OCI-LY3 (cell line): ENCODE measurements around the gene TEDC1.

ENCODE experiments used
- EZH2phosphoT487 ChIP-seq: fragments of 200-600 bp; shearing (Covaris generic); IDR thresholded peaks from 2 replicates; pipeline ENCODE4 v1.6.1; 2018; ENCODE audit warnings: antibody characterized with exemption, mixed run types, low read depth
- TF ChIP-seq, protein P1 (sequence below): fragments of 200-600, 300-600 bp; sonication (generic); IDR thresholded peaks from 2 replicates; pipeline ENCODE4 v1.5.1; 2014; ENCODE audit warnings: antibody characterized with exemption, low read length, low read depth

DNA sequence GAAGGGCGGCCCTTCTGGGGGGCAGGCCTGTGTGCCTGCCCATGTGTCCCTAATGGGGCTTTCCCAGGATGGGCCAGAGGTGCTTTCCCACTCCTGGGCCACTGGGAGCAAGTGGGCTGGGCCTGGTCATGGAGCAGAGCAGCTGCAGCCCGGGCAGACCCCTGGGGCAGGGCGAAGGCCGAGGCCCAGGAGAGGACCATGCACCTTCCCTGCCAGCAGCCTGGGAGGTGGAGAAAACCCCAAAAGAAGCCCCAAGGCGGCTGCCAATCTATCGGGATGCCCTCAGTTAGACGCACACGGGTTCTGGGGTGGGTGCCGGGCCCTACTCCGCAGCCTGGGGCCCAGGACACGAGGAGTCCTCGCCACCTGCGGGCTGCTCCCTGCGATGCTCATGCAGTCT, 32.5 kb upstream of the TEDC1 start:
- TF ChIP-seq, protein P1, sequence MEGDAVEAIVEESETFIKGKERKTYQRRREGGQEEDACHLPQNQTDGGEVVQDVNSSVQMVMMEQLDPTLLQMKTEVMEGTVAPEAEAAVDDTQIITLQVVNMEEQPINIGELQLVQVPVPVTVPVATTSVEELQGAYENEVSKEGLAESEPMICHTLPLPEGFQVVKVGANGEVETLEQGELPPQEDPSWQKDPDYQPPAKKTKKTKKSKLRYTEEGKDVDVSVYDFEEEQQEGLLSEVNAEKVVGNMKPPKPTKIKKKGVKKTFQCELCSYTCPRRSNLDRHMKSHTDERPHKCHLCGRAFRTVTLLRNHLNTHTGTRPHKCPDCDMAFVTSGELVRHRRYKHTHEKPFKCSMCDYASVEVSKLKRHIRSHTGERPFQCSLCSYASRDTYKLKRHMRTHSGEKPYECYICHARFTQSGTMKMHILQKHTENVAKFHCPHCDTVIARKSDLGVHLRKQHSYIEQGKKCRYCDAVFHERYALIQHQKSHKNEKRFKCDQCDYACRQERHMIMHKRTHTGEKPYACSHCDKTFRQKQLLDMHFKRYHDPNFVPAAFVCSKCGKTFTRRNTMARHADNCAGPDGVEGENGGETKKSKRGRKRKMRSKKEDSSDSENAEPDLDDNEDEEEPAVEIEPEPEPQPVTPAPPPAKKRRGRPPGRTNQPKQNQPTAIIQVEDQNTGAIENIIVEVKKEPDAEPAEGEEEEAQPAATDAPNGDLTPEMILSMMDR, result no peak
- TF ChIP-seq EZH2phosphoT487, result no peak
